Measurements from ENCODE around the gene LGALS9.
"Not testable (repeated sequence)": the region's sequence is repeated elsewhere in the genome, so short reads cannot be mapped to it uniquely, and the experiment has no call there.

Gene LGALS9

GRCh38 chr17:27631897-27632725 lies 1.1 kb downstream of the LGALS9 start:
- no peak for DNase-seq

- not testable (repeated sequence) for DNase-seq
Measured at GRCh38 chr17:27632766-27633165, 1.8 kb downstream of the LGALS9 start.

GRCh38 chr17:27633312-27634025 lies 2.5 kb downstream of the LGALS9 start:
- no peak for DNase-seq

- no peak for DNase-seq
Measured at GRCh38 chr17:27634026-27634335, 3.0 kb downstream of the LGALS9 start.

- no peak for DNase-seq
Measured at GRCh38 chr17:27634776-27635175, 3.8 kb downstream of the LGALS9 start.

- DNase-seq: no peak
Measured at GRCh38 chr17:27635275-27635823, 4.4 kb downstream of the LGALS9 start.

- DNase-seq: not testable (repeated sequence)
Measured at GRCh38 chr17:27636005-27636520, 5.1 kb downstream of the LGALS9 start.

- DNase-seq: not testable (repeated sequence)
Measured at GRCh38 chr17:27637818-27638217, 6.8 kb downstream of the LGALS9 start.

- DNase-seq: not testable (repeated sequence)
Measured at GRCh38 chr17:27638415-27638914, 7.5 kb downstream of the LGALS9 start.

GRCh38 chr17:27640790-27641189 lies 9.8 kb downstream of the LGALS9 start:
- DNase-seq: no peak

GRCh38 chr17:27644586-27644985 lies 13.6 kb downstream of the LGALS9 start:
- no peak for DNase-seq

GRCh38 chr17:27645621-27646020 lies 14.6 kb downstream of the LGALS9 start:
- not testable (repeated sequence) for DNase-seq

GRCh38 chr17:27646232-27646631 lies 15.2 kb downstream of the LGALS9 start:
- no peak for DNase-seq

- DNase-seq: no peak
Measured at GRCh38 chr17:27647765-27648164, 16.8 kb downstream of the LGALS9 start.

- not testable (repeated sequence) for DNase-seq
Measured at GRCh38 chr17:27649111-27649571, 18.2 kb downstream of the LGALS9 start.

- no peak for DNase-seq
Measured at GRCh38 chr17:27649929-27650328, 18.9 kb downstream of the LGALS9 start.

GRCh38 chr17:27650836-27651235 lies 19.8 kb downstream of the LGALS9 start:
- DNase-seq: no peak

GRCh38 chr17:27651411-27652345 lies 20.7 kb downstream of the LGALS9 start:
- DNase-seq: no peak

- not testable (repeated sequence) for DNase-seq
Measured at GRCh38 chr17:27653449-27653971, 22.5 kb downstream of the LGALS9 start.

- DNase-seq: no peak
Measured at GRCh38 chr17:27654136-27654535, 23.1 kb downstream of the LGALS9 start.

GRCh38 chr17:27654654-27655524 lies 23.9 kb downstream of the LGALS9 start:
- peak; percentile 55 to 80 for DNase-seq
